ENCODE data around the gene CACTIN.
"Not testable (repeated sequence)": the region's sequence is repeated elsewhere in the genome, so short reads cannot be mapped to it uniquely, and the experiment has no call there.

GRCh38 chr19:3628766-3629165 is 2.2 kb upstream of the CACTIN start:
- not testable (repeated sequence) for TF ChIP-seq CTCF, POLR2A (IDR thresholded peaks at IDR 0.05)

Measured in uterus (tissue), 2 donors.